ENCODE data around the gene ART1. TPM values are rescaled to one million over a fixed set of nuclear protein-coding genes. Genes with fewer than 3 reads are reported as not detected.
"Not testable (repeated sequence)": the region's sequence is repeated elsewhere in the genome, so short reads cannot be mapped to it uniquely, and the experiment has no call there.

Gene ART1
- total RNA-seq, 1 donor from 2014 or later = 5.6 TPM

DNA sequence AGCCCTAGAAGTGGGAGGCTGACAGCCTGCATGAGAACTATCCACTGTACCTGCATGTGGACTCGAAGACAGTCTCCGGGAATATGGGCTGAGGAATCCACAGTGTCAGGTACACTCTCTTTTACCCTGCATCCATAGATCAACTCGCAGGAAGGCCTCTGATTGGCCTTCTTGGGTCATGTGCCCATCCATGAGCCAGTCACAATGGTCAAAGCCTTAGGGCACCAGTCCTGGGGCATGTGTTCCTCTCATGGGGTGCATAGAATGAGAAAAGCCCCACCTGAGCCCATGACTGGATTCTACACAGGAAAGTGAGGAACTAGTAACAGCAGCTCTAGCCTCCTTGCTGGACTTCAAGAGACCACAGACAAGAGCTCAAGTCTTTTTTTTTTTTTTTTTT, 10.6 kb downstream of the ART1 start:
- H3K27ac ChIP-seq = no peak overlapping the region
- TF ChIP-seq, protein P1, sequence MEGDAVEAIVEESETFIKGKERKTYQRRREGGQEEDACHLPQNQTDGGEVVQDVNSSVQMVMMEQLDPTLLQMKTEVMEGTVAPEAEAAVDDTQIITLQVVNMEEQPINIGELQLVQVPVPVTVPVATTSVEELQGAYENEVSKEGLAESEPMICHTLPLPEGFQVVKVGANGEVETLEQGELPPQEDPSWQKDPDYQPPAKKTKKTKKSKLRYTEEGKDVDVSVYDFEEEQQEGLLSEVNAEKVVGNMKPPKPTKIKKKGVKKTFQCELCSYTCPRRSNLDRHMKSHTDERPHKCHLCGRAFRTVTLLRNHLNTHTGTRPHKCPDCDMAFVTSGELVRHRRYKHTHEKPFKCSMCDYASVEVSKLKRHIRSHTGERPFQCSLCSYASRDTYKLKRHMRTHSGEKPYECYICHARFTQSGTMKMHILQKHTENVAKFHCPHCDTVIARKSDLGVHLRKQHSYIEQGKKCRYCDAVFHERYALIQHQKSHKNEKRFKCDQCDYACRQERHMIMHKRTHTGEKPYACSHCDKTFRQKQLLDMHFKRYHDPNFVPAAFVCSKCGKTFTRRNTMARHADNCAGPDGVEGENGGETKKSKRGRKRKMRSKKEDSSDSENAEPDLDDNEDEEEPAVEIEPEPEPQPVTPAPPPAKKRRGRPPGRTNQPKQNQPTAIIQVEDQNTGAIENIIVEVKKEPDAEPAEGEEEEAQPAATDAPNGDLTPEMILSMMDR (IDR thresholded peaks at IDR 0.05) = no peak
- intact Hi-C loops (cut with DNase I) = no loop called here

GRCh38 chr11:3657331-3657730, 12.4 kb downstream of the ART1 start:
- H3K9me3 ChIP-seq; H3K4me1 ChIP-seq; H3K27me3 ChIP-seq; intact Hi-C loops (cut with DNase I); H3K36me3 ChIP-seq; H3K4me3 ChIP-seq; H3K27ac ChIP-seq; DNase-seq (ENCODE audit: low spot score in 2 of 2): not testable (repeated sequence)

More for the DNA sequence above, 10.6 kb downstream of the ART1 start:
- no peaks in the 10 kb centered on the region for H3K27me3 ChIP-seq
- no peaks in the 10 kb centered on the region for H3K36me3 ChIP-seq
- no peak overlapping the region for H3K4me3 ChIP-seq
- H3K9me3 ChIP-seq = no peaks in the 10 kb centered on the region
- no peak for DNase-seq (ENCODE audit: low spot score in 2 of 2)
- no peaks in the 10 kb centered on the region for H3K4me1 ChIP-seq

DNA sequence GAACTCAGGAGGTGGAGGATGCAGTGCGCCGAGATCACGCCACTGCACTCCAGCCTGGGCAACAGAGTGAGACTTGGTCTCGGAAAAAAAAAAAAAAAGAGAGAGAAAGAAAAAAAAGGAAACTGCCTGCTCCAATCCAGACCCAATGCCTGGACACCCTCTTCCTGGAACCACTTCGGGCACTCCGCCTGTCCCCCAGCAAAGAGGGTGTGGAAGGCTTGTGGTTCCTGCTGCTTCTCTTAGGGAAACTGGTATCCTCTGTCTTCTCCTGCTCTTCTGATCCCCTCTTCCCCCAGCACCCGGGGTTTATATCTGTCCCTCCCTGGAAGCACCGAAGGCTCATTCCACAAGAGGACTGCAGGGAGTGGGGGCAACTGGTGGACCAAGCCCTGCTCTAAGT, 13.3 kb downstream of the ART1 start:
- Histone ChIP-seq H3K4me1 (no peaks in the 10 kb centered on the region), H3K27ac (no peak overlapping the region), H3K27me3 (no peaks in the 10 kb centered on the region), H3K36me3 (no peaks in the 10 kb centered on the region), H3K4me3 (no peak overlapping the region), H3K9me3 (no peaks in the 10 kb centered on the region)
- intact Hi-C loops (cut with DNase I) = no loop called here
- DNase-seq (ENCODE audit: low spot score in 2 of 2) = no peak
- TF ChIP-seq, protein P1 (IDR thresholded peaks at IDR 0.05) = no peak

GRCh38 chr11:3659595-3660515, 14.9 kb downstream of the ART1 start:
- no peaks in the 10 kb centered on the region for H3K36me3 ChIP-seq
- intact Hi-C loops (cut with DNase I) = no loop called here
- no peak overlapping the region for H3K4me3 ChIP-seq
- H3K27me3 ChIP-seq = no peaks in the 10 kb centered on the region
- DNase-seq (ENCODE audit: low spot score in 2 of 2) = peak in 1 of 2 donors; percentile 44
- TF ChIP-seq, protein P1 (IDR thresholded peaks at IDR 0.05) = no peak
- no peaks in the 10 kb centered on the region for H3K9me3 ChIP-seq
- no peak overlapping the region for H3K27ac ChIP-seq
- H3K4me1 ChIP-seq = no peaks in the 10 kb centered on the region

- TF ChIP-seq, protein P1 (IDR thresholded peaks at IDR 0.05) = no peak
- no peaks in the 10 kb centered on the region for H3K4me1 ChIP-seq
- H3K36me3 ChIP-seq = peaks cover 5 to 6% of the 10 kb centered on the region in 2 donors
- intact Hi-C loops (cut with DNase I) = no loop called here
- H3K4me3 ChIP-seq = no peak overlapping the region
- no peaks in the 10 kb centered on the region for H3K27me3 ChIP-seq
- H3K9me3 ChIP-seq = no peaks in the 10 kb centered on the region
- H3K27ac ChIP-seq = no peak overlapping the region
- DNase-seq (ENCODE audit: low spot score in 2 of 2) = no peak
Observed at GRCh38 chr11:3660960-3661359, 16.0 kb downstream of the ART1 start.

GRCh38 chr11:3662856-3663255, 17.9 kb downstream of the ART1 start:
- intact Hi-C loops (cut with DNase I) = no loop called here
- Histone ChIP-seq H3K27ac (no peak overlapping the region), H3K27me3 (no peaks in the 10 kb centered on the region), H3K36me3 (peaks cover 21 to 25% of the 10 kb centered on the region in 2 donors), H3K4me3 (no peak overlapping the region), H3K4me1 (no peaks in the 10 kb centered on the region), H3K9me3 (no peaks in the 10 kb centered on the region)
- DNase-seq (ENCODE audit: low spot score in 2 of 2) = no peak
- TF ChIP-seq, protein P1 (IDR thresholded peaks at IDR 0.05) = no peak
